ENCODE results near the gene RSPH9.

The RSPH9 gene

DNA sequence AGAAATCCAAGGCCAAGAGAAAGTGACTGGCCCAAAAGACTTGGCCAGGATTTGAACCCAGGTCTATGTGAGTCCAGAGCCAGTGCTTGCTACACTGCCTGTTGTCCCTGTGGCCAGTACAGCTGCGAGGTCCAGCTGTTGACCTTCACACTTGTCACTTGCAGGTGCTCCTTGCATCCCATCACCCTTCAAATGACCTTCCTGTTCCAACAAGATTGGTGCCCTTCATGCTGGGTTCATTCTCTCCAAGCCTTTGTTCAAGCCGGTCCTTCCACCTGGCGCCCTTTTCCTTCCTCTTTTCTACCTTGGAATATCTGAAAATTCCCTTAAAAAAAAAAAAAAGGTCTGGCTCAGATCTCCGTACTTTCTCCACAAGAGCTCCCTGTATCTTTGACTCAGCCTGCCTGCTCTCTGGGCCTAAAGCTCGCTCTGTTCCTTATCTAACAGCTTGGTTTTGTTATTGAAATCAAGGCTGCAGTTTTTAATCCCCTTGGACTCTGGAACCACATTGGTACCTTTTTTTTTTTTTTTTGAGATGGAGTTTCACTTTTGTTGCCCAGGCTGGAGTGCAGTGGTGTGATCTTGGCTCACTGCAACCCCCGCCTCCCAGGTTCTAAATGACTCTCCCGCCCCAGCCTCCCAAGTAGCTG, 64.9 kb downstream of the RSPH9 start:
- Mint-ChIP-seq H3K4me1 (peaks cover 7% of the 10 kb centered on the region), H3K27ac (no peak overlapping the region)

DNA sequence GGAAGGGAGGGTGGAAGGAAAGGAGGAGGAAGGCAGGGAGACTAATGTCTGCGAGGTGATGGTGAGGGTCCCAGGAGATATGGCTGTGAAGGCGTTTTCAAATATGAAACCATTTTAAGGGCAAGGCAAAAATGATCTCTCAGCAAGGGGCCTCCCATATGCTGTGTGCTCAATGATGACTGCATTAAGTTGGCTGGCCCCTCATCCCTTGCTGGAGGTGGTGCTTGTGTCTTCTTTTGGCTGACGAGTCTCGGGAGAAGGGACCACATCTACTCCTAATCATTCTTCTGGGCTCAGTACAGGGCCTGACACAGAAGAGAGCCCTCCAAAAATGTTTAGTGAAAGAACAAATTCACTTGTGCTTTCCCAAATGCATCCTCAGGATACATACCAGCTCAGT, 65.7 kb downstream of the RSPH9 start:
- no peaks in the 10 kb centered on the region for H3K36me3 Mint-ChIP-seq
- H3K27me3 Mint-ChIP-seq, result peaks cover 42% of the 10 kb centered on the region
- no peak overlapping the region for H3K4me3 Mint-ChIP-seq
- H3K4me1 Mint-ChIP-seq, result peaks cover 7% of the 10 kb centered on the region
- H3K9me3 Mint-ChIP-seq, result no peaks in the 10 kb centered on the region
- CTCF ChIA-PET, result interaction anchor here (2.8 kb wide), 1 partner anchor 11 kb away, joined by 6 read pairs; no protein-coding TSS in a partner anchor
- DNase-seq, result no peak
- H3K27ac Mint-ChIP-seq, result no peak overlapping the region

More for the DNA sequence above, 64.9 kb downstream of the RSPH9 start:
- DNase-seq, result no peak
- no peaks in the 10 kb centered on the region for H3K36me3 Mint-ChIP-seq
- peaks cover 46% of the 10 kb centered on the region for H3K27me3 Mint-ChIP-seq
- H3K9me3 Mint-ChIP-seq, result no peaks in the 10 kb centered on the region
- CTCF ChIA-PET, result interaction anchor here (1.3 to 2.8 kb wide), 2 partner anchors 12 to 40 kb away, joined by 4 to 6 read pairs; no protein-coding TSS in a partner anchor
- no peak overlapping the region for H3K4me3 Mint-ChIP-seq

DNA sequence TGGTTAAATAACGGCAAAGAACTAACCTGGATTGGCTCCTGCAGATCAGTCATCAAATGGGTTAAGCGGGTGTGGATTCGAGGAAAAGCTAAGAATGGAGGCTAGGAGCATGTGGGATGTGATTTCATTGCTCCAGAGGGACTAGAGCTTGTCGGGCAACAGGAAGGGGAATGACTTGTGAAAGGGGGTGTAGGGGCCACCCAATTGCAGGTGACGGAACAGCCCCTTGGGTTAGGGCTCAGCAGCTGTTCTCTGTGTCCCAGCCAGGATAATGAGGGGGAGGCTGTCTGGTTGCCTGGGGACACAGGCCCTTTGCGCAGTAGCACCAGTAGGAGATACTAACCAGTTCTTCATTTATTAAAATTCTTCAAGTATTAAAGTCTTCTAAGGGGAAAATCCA, 67.7 kb downstream of the RSPH9 start:
- H3K27ac Mint-ChIP-seq, result no peak overlapping the region
- peaks cover 7% of the 10 kb centered on the region for H3K4me1 Mint-ChIP-seq
- DNase-seq, result no peak
- CTCF ChIA-PET, result interaction anchor here (1.7 kb wide), 1 partner anchor 45 kb away, joined by 3 read pairs; no protein-coding TSS in a partner anchor
- no peak overlapping the region for H3K4me3 Mint-ChIP-seq
- H3K27me3 Mint-ChIP-seq, result peaks cover 32% of the 10 kb centered on the region
- H3K9me3 Mint-ChIP-seq, result no peaks in the 10 kb centered on the region
- H3K36me3 Mint-ChIP-seq, result no peaks in the 10 kb centered on the region

DNA sequence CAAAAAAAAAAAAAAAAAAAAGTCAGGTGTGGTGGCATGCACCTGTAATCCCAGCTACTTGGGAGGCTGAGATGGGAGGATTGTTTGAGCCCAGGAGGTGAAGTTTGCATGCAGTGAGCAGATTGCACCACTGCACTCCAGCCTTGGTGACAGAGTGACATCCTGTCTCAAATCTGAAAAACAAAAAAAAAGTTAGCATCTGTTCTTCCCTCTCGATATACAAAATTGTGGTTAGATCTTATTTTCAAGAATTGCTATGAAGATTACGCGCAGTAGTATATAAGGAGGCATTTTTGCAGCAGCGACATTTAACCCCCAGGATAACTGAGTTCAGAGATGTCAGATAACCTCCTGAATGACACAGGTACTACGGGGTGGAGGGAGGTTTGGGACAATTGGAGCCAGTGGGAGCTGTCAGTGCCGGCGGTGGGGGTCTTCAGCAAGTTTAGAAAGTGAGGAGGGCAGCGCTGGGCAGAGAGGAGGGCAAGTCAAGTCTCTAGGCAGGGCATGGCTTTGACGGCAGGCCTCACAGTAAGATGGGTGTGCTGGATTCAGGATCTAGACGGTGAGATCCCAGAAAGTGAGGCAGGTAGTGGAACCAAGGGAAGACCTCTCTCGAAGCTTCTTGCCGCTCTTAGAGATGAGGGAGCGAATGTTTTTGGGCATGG, 68.9 kb downstream of the RSPH9 start:
- Mint-ChIP-seq H3K27ac (no peak overlapping the region), H3K4me3 (no peak overlapping the region), H3K4me1 (peaks cover 7% of the 10 kb centered on the region), H3K27me3 (peaks cover 41% of the 10 kb centered on the region), H3K9me3 (no peaks in the 10 kb centered on the region), H3K36me3 (no peaks in the 10 kb centered on the region)
- no peak for DNase-seq
- CTCF ChIA-PET, result interaction anchor here (1.2 to 2.1 kb wide), 3 partner anchors 11 to 46 kb away, joined by 3 to 11 read pairs (median 5); no protein-coding TSS in a partner anchor

DNA sequence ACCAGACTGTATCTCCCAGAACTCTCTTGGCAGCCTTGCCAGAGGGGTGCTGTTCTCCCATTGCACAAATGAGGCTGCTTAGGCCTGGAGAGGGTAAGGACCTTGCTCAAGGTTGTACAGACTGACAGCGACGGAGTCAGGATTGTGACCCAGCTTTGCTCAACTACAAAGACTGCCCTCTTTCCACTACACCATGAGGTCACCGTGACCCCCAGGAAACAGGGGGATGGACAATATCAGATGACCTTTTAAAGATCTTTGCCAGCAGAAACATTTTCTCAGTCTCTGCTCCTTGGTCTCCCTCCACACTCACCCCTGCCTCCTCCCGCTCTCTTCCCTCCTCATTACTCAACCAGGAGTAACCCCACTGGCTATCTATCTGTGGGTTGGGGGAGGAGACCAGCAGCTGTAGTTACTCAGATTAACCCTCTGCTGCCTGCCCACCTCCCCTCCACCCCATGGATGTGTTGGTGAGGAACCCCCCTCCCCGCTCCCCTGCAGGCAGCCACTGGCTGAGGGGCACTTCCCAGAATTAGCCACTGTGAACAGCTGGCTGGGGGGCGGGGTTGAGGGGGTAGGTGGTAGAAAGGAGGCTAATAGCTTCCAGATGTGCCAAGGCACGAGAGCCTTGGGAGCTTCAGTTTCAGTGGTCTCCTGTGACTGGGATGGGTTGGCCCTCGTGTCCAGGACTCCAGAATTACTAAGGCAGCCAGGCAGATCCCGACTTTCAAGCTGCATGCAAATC, 69.6 kb downstream of the RSPH9 start:
- Mint-ChIP-seq H3K4me3 (no peak overlapping the region), H3K9me3 (no peaks in the 10 kb centered on the region), H3K27me3 (peaks cover 45% of the 10 kb centered on the region), H3K4me1 (peaks cover 2% of the 10 kb centered on the region), H3K36me3 (no peaks in the 10 kb centered on the region), H3K27ac (no peak overlapping the region)
- no peak for DNase-seq
- CTCF ChIA-PET, result interaction anchor here (1.2 to 2.6 kb wide), 4 partner anchors 10 to 364 kb away, joined by 5 to 11 read pairs (median 8); no protein-coding TSS in a partner anchor

DNA sequence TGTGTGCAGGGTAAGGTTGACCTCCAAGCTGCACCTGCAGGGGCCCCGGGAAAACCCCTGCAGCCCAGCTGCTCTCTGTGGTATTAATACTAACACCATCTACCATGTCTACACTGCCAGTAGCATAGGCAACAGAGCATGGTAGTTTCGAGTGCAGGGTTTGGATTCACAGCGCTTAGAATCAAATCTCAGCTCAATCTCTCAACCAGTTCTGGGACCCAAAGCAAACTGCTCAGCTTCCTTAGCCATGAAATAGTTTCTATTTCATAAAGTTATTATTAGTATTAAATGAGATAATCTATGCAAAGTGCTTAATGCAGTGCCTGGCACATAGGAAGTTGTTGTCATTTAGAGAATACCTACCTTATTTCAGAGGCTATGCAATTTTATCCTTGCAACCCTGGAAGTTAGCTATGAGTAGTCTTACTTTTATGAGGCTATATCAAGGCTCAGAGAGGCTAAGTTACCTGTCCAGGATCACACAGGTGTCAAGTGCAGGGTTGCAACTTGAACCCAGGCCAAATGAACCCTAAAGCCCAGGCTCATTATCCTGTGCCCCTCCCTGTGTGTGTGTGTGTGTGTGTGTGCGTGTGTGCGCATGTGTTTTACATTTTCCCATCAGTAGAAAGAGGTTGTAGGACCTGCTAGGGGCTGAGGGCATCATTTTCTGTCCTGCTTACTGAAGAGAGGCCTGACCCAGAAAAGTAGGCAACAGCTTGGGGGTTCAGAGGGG, 70.4 kb downstream of the RSPH9 start:
- Mint-ChIP-seq H3K9me3 (no peaks in the 10 kb centered on the region), H3K36me3 (no peaks in the 10 kb centered on the region), H3K27ac (no peak overlapping the region), H3K27me3 (peaks cover 48% of the 10 kb centered on the region), H3K4me3 (no peak overlapping the region), H3K4me1 (no peaks in the 10 kb centered on the region)
- no peak for DNase-seq
- CTCF ChIA-PET, result interaction anchor here (1.2 to 2.6 kb wide), 4 partner anchors 9 to 364 kb away, joined by 5 to 11 read pairs (median 8); no protein-coding TSS in a partner anchor

DNA sequence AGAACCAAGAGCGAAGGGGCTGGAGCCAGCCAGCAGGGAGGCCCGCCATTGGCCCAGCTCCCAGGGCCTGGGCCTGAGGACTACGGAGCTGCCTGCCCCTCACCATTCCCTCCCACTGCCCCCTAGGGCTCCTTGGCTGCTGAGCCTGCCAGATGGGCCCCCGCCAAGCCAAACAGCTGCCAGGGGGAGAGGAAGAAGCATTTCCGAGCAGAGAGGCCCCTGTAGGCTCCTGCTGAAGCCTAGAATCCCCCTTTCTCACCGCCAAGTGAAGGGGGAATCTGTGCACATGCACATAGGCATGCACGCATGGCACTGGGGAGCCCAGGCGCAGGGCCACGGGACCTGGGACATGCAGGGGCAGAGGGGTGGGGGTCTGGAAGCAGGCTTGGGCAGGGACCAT, 71.3 kb downstream of the RSPH9 start:
- CTCF ChIA-PET, result interaction anchor here (2.6 kb wide), 1 partner anchor 49 kb away, joined by 9 read pairs; no protein-coding TSS in a partner anchor
- Mint-ChIP-seq H3K36me3 (no peaks in the 10 kb centered on the region), H3K27me3 (peaks cover 54% of the 10 kb centered on the region)

DNA sequence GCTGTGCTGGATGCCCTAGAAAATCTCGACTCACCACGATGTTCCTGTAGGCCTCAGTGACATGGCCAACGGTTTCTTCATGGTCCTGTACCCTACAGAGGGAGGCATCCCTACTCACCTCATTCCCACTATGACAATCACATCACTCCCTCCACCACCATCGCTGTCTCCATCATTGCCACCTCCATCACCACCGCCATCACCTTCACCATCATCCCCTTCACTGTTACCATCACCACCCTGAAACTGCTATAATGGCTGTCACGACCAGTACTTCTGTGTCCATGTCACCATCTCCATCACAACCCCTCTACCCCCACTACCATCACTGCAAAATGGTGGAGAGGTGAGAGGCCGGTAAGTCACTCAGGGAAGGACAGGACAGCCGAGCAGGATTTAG, 72.6 kb downstream of the RSPH9 start:
- H3K9me3 Mint-ChIP-seq, result no peaks in the 10 kb centered on the region
- H3K27me3 Mint-ChIP-seq, result peaks cover 51% of the 10 kb centered on the region
- no peak for DNase-seq
- no peak overlapping the region for H3K27ac Mint-ChIP-seq
- no peak overlapping the region for H3K4me3 Mint-ChIP-seq
- CTCF ChIA-PET, result no interaction called here
- H3K4me1 Mint-ChIP-seq, result no peaks in the 10 kb centered on the region
- no peaks in the 10 kb centered on the region for H3K36me3 Mint-ChIP-seq

More for the DNA sequence above, 71.3 kb downstream of the RSPH9 start:
- Mint-ChIP-seq H3K4me1 (no peaks in the 10 kb centered on the region), H3K27ac (no peak overlapping the region), H3K9me3 (no peaks in the 10 kb centered on the region), H3K4me3 (no peak overlapping the region)
- no peak for DNase-seq

DNA sequence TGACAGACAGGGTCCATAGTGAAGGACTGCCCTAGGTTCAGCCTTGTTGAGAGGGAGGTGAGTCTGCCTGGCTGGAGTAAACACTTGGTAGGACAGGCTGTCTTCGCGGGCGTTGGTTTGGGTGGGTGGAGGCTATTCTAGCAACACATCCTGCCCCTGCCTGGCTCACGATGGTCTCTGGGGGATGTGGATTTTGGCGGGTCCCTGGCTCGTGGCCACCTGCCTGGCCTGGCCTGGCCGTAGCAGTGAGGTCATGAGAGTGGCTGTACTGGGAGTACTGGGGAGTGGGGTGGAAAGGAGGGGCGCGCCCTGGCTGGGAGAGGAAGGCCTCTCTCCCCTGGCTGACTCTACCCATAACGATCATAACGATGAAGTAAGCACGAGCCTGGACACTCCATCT, 73.0 kb downstream of the RSPH9 start:
- Mint-ChIP-seq H3K36me3 (no peaks in the 10 kb centered on the region), H3K27me3 (peaks cover 47% of the 10 kb centered on the region), H3K4me1 (no peaks in the 10 kb centered on the region), H3K9me3 (no peaks in the 10 kb centered on the region), H3K27ac (no peak overlapping the region), H3K4me3 (no peak overlapping the region)
- CTCF ChIA-PET, result interaction anchor here (0.9 kb wide), 1 partner anchor 50 kb away, joined by 3 read pairs; no protein-coding TSS in a partner anchor
- DNase-seq, result no peak

DNA sequence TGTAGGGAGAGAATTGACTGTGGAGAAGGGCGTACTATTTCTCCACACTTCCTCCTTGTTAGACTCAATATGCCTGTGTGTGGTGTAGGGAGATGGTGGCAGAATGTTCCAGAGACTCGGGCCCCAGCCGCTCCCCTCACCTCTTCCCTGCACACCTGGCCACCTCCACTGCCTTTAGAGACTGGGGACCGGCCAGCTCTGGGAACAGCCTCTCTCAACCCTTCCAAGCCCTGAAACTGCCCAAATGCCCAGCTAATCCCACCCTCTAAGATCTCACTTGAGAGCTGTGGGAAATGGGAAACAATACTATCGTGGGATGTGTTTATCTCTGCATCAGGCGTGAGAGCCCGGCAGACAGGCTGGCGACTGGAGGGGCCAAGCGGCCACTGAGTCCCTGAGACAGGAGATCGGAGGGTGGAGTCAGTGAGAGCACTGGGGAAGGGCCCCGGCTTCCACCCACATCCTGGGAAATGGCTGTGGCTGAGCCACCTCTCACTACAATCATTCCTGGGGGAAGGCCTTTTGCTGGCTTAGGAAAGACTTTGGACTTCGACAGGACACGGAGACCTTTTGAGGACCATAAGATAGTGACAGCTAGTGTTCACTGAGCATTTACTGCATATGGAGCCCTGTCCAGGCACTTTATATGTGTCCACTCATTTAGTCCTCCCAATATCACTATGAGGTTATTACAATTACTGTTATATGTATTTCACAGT, 73.7 kb downstream of the RSPH9 start:
- peaks cover 47% of the 10 kb centered on the region for H3K27me3 Mint-ChIP-seq
- no peaks in the 10 kb centered on the region for H3K36me3 Mint-ChIP-seq
- DNase-seq, result no peak
- H3K4me1 Mint-ChIP-seq, result peaks cover 2% of the 10 kb centered on the region
- H3K4me3 Mint-ChIP-seq, result no peak overlapping the region
- CTCF ChIA-PET, result interaction anchor here (0.9 kb wide), 1 partner anchor 49 kb away, joined by 3 read pairs; no protein-coding TSS in a partner anchor
- H3K27ac Mint-ChIP-seq, result no peak overlapping the region
- H3K9me3 Mint-ChIP-seq, result no peaks in the 10 kb centered on the region

DNA sequence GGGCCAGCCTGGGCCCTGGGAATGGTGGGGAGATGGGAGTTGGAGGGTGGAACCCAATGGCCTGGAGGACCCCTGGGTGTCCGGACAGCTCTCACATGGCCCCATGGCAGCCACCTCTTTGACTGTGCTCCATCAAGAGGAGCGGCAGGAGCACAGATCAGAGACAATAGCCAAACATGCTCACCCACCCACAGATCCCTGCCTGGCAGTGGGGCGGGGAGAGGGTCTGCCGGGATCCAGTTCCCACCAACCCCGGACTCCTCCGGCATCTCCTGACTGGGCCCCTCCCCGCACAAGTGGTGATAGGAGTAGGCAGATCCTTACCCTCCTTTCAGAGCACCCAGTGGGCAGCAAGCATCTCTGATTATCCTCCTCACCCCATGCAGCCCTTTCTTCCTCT, 74.7 kb downstream of the RSPH9 start:
- peaks cover 12% of the 10 kb centered on the region for H3K4me1 Mint-ChIP-seq
- CTCF ChIA-PET, result interaction anchor here (2.5 kb wide), 1 partner anchor 52 kb away, joined by 13 read pairs; no protein-coding TSS in a partner anchor

DNA sequence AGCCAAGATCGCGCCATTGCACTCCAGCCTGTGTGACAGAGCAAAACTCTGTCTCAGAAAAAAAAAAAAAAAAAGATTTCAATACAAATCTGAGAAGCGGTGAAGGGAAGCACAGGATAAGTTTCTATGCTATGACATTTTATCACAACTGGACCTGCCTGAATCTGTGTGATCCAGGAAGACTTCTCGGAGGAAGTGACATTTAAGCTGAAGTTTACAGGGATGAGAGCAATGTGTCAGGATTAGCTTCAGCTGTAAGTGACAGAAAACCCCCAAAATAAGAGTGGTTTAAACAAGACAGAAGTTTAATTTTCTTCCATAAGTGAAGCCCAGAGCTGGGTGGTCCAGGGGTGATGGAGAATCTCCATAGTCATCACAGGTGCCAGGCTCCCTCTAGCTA, 76.2 kb downstream of the RSPH9 start:
- peaks cover 27% of the 10 kb centered on the region for H3K4me1 Mint-ChIP-seq
- CTCF ChIA-PET, result interaction anchor here (0.8 to 2.5 kb wide), 9 partner anchors 11 to 358 kb away, joined by 3 to 13 read pairs (median 4); no protein-coding TSS in a partner anchor

More for the DNA sequence above, 74.7 kb downstream of the RSPH9 start:
- Mint-ChIP-seq H3K27me3 (peaks cover 47% of the 10 kb centered on the region), H3K9me3 (no peaks in the 10 kb centered on the region), H3K36me3 (no peaks in the 10 kb centered on the region), H3K27ac (no peak overlapping the region), H3K4me3 (no peak overlapping the region)
- DNase-seq, result no peak

More for the DNA sequence above, 76.2 kb downstream of the RSPH9 start:
- no peaks in the 10 kb centered on the region for H3K36me3 Mint-ChIP-seq
- H3K4me3 Mint-ChIP-seq, result no peak overlapping the region
- H3K27me3 Mint-ChIP-seq, result peaks cover 42% of the 10 kb centered on the region
- H3K9me3 Mint-ChIP-seq, result no peaks in the 10 kb centered on the region
- no peak overlapping the region for H3K27ac Mint-ChIP-seq
- DNase-seq, result no peak

Data from activated naive CD4-positive, alpha-beta T cell treated with anti-CD3 and anti-CD28 coated beads, Interleukin-2, amount 10 ng/mL, durations not matched to agents 7 days and 5 days (primary cell).